ENCODE data around the gene ZNF598.

DNA sequence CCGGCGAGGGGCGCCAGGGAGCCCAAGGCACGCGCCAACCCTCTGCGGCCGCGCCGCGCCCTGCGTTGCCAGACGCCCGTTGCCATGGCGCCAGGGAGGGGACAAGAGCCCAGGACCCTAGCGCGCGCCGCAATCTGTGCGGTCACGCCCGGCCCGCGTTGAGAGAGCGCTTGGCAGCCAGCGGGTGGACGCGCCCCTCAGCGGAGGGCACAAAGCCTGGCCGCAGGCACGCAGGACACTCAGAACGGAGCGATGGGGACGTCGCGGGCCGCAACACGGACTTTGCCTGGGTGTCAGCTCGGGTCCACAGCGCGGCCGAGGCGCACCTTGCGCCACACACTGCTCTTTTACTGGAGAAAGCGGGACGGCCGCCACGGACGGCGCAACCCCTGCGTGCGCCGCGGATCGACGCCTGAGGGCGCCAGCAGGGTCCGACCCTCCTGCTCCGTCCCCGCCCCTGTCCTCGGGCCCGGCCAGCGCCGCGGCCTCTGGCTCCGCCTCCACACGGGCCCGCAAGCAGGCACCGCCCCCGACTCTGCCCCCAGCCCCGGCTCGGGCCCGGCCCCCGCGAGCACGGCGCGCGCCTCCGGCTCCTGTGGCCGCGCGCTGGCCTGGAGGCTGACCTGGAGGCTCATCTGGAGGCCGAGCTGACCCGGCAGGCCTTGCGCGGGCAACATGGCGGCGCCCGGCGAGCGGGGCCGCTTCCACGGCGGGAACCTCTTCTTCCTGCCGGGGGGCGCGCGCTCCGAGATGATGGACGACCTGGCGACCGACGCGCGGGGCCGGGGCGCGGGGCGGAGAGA is 25.9 kb downstream of the ZNF598 start, which contains the start of gene GFER:
- TF ChIP-seq, protein P1, sequence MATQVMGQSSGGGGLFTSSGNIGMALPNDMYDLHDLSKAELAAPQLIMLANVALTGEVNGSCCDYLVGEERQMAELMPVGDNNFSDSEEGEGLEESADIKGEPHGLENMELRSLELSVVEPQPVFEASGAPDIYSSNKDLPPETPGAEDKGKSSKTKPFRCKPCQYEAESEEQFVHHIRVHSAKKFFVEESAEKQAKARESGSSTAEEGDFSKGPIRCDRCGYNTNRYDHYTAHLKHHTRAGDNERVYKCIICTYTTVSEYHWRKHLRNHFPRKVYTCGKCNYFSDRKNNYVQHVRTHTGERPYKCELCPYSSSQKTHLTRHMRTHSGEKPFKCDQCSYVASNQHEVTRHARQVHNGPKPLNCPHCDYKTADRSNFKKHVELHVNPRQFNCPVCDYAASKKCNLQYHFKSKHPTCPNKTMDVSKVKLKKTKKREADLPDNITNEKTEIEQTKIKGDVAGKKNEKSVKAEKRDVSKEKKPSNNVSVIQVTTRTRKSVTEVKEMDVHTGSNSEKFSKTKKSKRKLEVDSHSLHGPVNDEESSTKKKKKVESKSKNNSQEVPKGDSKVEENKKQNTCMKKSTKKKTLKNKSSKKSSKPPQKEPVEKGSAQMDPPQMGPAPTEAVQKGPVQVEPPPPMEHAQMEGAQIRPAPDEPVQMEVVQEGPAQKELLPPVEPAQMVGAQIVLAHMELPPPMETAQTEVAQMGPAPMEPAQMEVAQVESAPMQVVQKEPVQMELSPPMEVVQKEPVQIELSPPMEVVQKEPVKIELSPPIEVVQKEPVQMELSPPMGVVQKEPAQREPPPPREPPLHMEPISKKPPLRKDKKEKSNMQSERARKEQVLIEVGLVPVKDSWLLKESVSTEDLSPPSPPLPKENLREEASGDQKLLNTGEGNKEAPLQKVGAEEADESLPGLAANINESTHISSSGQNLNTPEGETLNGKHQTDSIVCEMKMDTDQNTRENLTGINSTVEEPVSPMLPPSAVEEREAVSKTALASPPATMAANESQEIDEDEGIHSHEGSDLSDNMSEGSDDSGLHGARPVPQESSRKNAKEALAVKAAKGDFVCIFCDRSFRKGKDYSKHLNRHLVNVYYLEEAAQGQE (IDR thresholded peaks at IDR 0.05; ENCODE audit: borderline replicate concordance), result peak; percentile 50
- TF ChIP-seq, protein P2, sequence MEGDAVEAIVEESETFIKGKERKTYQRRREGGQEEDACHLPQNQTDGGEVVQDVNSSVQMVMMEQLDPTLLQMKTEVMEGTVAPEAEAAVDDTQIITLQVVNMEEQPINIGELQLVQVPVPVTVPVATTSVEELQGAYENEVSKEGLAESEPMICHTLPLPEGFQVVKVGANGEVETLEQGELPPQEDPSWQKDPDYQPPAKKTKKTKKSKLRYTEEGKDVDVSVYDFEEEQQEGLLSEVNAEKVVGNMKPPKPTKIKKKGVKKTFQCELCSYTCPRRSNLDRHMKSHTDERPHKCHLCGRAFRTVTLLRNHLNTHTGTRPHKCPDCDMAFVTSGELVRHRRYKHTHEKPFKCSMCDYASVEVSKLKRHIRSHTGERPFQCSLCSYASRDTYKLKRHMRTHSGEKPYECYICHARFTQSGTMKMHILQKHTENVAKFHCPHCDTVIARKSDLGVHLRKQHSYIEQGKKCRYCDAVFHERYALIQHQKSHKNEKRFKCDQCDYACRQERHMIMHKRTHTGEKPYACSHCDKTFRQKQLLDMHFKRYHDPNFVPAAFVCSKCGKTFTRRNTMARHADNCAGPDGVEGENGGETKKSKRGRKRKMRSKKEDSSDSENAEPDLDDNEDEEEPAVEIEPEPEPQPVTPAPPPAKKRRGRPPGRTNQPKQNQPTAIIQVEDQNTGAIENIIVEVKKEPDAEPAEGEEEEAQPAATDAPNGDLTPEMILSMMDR (IDR thresholded peaks at IDR 0.05; ENCODE audit: poor library complexity, severe bottlenecking), result peak; percentile 81
- TF ChIP-seq TAF1 (IDR thresholded peaks at IDR 0.05; ENCODE audit: low read depth), result no peak
- no peak for TF ChIP-seq EZH2 (IDR thresholded peaks at IDR 0.05; ENCODE audit: borderline replicate concordance, insufficient read depth, low read length, poor library complexity, severe bottlenecking)
- TF ChIP-seq EP300 (conservative IDR thresholded peaks at IDR 0.05; ENCODE audit: poor library complexity, severe bottlenecking), result peak; percentile 33
